Stimulated activated CD4-positive, alpha-beta T cell treated with anti-CD3 and anti-CD28 coated beads, Interleukin-1b, Interleukin-23, amount 100 ng/mL, for 1 hour (primary cell): ENCODE results near the gene FCN1.
"Not testable (repeated sequence)": the region's sequence is repeated elsewhere in the genome, so short reads cannot be mapped to it uniquely, and the experiment has no call there.

Experiments used
- DNase-seq, 2 donors: peaks; one replicate each; pipeline ENCODE4 v3.0.0-alpha.2; 2020; ENCODE audit warnings: low read depth in 2 of 2

Gene FCN1

DNA sequence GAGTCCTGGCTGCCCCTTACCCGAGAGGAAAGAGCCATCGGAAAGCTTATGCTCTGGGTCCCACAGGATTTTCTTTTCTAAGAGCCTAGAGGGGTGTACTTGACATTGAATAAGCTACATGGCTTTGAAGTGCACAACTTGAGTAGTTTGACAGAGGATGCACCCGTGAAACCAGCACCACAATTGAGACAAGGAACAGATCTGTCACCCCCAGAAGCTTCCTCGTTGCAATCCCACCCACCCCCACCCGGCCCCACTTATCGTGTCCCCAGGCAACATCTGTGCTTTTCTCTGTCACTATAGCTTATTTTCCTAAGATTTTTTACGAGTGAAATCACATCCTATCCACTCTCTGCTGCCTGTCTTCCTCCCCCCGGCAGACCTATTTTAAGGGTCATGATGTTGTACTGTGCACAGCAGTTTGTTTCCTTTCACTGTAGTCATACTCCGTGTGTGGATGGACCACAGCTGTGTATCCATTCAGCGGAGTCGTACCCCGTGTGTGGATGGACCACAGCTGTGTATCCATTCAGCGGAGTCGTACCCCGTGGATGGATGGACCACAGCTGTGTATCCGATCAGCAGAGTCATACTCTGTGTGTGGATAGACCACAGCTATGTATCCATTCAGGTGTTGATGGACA lies 45.9 kb downstream of the FCN1 start:
- DNase-seq, result no peak

DNA sequence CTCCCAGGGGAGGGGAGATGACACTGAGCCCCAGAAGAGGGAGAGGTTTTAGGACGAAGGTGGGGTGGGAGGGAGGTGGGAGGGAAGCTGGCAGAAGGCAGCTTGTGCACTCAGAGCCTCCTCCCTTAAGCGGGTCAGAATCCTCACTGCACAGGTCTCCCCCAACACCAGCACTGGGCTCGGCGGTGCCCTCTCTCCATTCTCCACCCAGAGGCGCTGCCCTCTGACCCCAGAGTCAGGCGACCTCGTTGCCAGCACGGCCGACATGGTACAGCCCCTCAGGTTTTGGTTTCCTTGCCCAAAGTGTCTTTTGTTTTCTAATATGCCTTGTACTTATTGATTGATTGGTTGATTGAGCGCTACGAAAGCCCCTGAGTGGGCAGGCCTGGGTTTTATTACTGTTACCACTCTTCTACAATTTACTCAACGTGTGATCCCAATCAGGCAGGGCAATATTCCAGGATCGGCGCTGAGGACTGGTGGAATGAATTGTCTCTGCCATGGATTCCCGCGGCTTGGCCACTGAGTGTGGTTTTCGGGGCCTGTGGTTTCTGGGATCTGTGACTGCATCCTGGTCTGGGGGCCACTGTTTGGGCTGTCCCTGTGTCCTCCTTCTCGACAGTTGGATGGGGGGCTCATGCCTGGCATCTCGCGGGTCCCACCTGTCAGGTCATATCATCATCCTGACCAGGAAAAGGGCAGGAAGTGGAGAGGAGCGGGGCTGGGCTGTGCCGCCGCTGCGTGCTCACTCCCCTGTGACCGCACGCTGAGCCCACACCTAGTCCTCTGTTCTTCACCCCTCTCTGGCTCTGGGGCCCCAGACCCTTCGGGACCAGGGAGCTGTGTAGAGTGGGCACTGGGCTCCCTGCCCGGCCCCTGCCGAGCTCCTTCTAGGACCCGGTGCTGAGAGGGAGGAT lies 46.7 kb downstream of the FCN1 start:
- no peak for DNase-seq

DNA sequence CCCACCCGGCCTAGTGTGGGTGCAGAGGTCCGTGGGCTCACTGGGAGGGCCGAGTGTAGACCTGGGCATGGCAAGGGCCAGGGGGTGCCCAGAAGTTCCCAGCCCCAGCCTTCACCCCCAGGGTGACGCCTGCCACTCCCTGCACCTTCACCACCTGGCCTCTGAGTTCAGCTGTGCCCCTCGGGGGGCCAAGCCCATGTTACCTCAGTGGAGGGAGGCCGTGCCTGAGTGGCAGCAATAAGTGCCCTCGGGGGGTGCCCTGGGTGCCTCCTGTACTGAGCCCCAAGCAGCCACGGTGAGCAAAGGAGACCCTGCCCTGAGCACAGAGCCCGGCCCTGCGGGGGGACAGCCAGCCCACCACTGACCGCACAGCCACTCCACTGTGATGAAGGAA lies 47.4 kb downstream of the FCN1 start:
- DNase-seq, result no peak

DNA sequence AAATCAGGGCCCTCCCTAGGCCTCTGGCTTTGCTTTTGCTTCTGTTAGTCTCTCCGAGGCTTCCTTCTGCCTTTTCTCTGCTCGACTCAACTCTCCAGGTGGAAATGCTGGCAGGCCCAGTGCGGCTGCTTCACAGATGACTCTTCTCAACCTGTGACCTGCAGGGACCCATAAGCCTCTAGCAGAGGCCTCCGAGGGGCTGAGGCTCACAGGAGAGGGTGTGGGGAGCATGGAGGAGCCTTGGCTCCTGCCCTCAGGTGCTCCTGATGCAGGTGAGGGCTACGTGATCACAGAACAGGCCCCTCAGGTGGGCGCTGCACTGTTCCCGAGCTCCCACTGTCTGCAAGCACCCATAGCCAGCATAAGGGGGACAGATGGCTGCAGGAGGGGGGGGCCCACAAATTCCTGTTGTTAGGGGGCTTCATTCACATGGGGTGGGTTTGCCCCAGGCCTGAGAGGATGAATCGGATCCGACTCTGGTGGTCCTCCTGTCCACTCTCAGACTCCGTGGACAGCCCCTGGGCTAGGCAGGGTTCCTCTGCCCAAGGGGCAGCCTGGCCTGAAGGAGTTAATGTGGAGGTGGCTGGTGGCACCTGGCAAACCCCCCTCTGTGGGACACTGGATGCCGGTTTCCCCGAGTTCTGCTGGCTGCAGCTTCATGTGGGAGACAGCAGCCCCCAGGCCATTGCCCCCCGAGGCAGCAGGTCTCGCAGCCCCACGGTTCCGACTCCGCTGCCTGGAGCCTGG lies 48.0 kb downstream of the FCN1 start:
- DNase-seq, result no peak

DNA sequence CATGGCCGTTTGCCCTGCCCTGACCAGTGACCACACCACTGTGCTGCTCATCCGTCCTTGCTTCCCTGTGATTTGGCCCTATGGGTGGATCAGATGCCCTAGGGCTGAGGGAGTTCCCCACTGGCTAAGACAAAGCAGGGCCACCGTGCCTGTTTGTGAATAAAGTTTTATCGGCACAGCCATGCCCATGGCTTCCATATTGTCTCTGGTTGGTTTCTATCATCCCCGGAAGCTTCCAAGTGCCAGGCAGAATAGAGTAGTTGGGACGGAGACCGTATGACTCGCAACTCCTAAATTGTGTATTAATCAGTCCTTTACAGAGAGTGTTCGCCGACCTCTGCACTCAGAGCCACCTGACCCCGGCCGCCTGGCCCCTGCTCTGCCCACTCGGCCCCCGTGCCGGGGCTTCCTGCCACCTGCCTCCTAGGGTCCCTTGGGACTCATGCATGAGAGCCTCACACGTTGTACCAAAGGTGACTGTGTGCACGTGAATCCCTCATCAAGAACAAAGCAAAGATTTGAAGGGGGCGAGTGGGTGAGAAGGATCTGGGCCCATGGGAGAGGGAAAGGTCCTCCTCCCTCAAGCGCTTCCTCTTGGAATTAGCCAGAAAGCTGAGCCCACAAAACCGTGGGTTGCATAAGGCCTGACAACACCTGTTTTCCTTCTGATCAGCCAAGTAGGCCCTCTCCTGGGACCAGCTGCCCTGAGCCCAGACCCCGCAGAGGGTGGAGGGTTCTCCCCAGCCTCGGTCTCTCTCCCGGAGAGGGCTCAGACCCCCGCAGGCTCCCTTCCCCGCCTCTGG lies 48.8 kb downstream of the FCN1 start:
- no peak for DNase-seq

DNA sequence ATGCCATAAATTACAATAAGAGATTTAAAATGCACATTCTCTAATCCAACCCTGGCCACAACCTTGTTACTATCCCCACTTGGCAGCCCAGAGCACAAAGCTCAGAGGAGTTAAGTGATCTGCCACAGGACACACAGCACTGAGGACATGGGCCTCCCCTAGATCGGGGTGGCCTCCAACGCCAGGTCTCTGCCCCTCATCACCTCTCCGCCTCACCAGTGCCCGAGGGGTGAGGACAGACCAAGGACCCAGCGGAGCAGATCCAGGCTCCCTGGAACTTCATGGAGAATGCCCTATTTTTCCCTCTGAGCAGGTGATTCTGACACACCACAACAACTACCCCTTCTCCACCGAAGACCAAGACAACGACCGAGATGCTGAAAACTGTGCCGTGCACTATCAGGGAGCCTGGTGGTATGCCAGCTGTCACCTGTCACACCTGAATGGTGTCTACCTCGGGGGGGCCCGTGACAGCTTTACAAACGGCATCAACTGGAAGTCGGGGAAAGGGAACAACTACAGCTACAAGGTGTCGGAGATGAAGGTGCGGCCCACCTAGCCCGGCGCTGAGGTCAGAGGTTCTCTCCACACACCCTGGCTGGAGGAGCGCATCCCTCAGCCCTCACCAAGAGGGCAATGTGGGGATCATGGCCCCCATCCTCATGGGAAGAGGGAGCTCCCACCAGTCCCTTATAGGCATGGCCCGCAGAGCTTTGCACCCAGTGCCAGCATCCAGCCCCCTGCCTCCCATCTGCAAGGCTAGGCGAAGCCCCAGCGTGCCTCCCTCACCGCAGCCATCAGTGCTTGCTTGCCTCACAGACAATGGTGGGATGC lies 49.6 kb downstream of the FCN1 start:
- no peak for DNase-seq

DNA sequence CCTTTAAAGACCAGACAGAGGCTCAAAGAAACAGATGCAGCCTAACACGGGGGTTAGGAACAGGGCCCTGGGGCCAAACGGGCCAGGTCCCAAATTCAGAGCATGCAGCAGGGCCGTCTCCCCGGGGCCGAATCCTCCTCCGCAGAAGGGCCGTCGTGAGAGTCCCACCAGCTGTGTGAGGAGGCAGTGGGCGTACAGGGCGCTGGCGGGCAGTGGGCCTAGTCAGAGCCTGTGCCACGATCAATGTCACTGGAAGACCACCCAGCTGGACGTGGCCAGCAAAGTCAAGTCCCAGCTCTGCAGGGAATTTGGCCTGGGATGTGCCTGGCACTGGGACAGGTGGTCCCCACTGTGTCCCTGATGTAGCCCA lies 52.9 kb downstream of the FCN1 start:
- DNase-seq, result no peak

DNA sequence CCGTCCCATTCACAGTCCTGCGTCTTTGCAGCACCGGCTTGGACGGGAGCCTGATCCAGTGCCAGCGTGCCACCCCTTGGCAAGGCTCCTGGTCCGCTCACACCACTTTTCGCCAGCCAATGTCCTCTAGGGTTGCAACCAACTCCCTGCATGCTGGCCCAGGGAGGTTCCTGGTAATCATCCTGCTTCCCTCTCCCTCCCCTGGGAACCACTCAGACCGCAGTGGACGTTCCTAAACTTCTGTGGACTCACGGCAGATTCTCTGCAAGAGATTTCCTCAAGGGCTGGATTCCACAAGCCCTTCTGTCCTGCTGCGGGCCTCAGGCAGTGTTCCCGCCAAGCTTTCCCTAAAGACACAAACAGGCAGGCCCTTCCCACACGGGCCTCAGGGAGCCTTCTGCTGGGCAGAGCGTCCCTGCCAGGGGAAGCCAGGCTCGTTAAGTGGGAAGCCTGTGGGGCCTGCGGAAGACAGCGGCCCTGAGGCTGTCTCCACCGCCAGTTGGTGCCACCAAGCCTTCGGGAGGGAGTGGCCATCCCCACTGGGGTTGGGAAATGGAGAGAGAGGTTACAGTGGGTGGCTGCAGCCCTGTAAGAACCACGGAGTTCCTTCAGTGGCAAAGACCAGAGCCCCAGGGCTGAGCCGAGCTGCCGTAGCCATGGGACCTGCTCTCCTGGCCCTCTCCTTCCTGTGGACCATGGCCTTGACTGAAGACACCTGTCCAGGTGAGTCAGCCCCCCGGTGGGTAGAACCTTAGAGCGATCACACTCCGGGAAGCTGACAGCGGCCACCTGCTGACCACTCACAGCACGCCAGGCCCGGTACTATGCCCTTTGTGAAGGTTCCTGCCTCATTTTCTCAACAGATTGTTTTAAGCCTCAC lies 53.5 kb downstream of the FCN1 start:
- no peak for DNase-seq

DNA sequence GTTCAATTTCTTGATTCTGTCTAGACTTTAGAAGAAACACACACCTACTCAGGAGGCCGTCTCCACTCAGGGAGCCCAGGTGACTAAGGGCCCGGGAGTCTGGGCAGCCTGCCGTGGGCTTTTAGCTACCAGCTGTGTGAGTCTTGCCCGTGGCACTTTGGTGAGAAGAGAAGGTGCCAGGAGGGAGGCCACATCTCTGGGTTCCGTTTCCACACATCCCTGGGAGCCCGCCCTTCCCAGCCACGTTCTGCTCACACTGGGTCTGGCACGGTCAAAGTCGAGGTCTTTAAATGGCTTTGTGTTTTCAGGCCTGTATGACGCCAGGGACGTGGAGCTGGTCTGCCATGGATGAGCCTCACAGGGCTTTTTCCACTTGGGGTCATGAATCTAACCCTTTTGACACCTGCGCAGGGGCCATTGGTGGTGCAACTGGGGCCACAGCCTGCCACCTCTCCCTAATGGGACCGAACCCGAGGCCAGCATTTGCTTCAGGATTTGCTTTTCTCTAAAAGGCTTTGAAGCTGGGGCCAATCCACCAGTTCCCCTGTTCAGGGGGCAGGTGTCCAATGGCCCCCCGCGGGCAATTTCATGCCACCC lies 54.3 kb downstream of the FCN1 start:
- DNase-seq, result no peak

DNA sequence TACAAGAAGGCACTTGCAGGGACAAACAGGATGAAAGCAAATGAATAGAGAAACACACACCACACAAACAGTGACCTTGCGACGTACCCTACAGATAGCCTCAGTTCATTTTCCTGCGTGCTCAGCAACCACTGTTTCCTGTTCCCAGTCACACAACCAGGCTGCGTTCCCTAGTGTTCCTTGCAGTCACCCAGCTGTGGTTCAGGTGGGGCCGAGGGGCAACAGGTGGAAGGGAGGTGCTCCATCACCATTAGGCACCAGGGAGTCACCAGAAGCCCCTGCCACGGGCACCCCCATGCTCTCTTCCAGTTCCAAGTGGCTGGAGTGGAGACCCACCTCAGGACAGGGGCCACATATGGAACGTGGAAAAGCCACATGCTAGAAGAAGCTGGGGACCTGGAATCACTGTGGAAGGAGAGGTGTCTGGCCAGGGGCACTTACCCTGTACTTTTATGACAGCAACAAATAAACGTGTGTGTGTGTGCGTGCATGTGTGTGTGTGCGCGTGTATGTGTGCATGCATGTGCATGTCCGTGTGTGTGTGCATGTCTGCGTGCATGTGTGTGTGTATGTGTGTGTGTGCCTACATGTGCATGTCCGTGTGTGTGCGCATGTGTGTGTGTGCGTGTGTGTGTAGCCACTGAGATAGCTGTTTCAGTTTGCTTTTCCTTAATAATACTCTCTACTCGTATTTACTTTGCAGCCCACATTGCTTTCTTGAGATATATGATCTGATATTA lies 55.9 kb downstream of the FCN1 start:
- DNase-seq, result no peak

DNA sequence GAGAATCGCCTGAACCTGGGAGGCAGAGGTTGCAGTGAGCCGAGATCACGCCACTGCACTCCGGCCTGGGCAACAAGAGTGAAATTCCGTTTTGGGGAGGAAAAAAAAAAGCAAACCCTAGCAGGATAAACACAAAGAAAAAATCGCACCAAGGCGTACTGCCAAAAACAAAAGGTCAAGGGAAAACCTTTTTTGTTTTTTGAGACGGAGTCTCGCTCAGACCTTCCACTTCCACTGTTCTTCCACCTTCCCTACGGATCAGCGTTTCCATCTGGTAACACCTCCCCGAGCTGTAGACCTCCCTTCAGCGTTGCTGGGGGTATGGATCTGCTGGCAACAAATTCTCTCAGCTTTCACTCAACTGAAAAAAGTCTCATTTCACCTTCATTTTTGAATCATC lies 57.2 kb downstream of the FCN1 start:
- no peak for DNase-seq

DNA sequence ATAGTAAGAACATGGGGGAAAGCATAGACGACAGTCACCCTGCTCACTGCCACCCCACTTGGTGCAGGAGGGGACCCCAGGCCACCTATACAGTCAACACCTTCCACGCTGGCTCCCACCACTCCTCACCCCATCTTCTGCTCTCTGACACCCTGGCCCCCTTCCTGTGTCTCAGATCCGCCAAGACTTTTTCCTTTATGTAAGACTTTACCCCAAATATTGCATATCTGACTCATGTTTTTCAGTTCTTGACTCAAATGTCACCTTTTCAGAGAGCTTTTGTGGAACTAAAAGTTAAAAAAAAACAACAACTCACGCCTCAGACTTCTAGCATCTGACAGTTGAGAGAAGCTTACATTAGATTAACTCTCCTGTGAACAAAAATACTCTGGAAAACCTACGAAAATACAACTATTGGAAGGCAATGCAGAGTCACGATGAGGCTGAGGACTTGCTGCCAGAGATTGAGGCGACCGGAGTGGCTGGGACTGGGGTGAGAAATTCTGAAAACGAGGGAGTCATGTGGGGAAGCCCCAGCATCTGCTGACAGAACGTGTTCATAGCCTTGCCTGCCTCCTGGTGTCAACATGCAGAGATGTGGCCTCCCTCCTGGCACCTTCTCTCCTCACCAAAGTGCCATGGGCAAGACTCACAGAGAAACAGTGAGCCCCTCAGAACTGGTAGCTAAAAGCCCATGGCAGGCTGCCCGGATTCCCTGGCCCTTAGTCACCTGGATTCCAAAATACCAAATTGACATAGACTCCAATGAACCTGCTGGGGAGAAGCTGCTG lies 59.5 kb downstream of the FCN1 start:
- DNase-seq, result no peak

DNA sequence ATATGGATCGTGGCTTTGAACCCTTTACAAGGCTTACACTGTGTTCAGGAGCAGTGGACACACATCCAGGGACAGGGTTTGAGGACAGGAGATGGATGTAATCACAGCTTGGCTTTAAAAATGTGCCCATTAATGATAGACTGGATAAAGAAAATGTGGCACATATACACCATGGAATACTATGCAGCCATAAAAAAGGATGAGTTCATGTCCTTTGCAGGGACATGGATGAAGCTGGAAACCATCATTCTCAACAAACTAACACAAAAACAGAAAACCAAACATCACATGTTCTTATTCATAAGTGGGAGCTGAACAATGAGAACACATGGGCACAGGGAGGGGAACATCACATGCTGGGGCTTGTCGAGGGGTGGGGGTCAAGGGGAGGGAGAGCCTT lies 60.3 kb downstream of the FCN1 start:
- not testable (repeated sequence) for DNase-seq

DNA sequence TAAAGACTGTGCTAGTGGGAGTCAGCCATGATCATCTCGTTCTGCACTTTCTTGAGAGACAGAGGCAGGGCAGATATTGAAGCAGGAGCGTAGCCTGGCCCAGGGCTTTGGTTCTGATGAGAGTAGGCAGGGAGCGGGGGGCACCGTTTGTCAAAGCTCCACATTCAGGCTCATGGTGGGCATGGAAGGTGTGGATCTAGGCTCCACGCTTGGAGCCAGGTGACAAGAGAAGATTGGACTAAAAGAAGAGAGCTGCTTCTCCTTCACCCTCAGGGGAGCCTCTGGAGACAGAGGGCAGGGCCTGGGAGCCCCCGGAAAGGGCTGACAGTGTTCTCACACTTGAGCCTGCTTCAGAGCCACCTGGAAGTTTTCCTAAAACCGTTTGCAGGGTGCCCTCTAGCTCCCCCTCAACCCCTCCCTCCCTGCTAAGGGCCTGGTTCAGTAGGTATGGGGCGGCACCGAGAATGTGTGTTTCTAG lies 61.8 kb downstream of the FCN1 start:
- no peak for DNase-seq
